Measurements from ENCODE around the gene OSBPL1A.

OSBPL1A gene

DNA sequence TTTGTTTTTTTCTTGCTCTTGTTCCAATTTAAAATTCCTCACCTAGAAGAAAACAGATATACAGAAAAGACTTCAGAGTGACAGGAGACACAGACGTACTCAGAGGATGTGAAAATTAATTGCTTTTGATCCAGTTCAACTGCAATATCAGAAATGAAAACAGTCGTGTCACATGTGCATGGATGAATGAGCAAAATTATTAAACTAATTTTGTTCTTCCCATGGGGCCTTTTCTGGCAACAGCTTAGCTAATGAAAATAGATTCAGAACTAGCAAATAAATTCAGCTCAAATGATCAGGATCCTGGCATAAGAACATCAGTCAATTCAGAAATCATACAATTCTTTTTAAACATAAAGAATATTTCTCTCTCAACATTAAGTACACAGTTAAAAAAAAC lies 158.3 kb downstream of the OSBPL1A start:
- no peak for DNase-seq
- H3K27me3 ChIP-seq, result no peaks in the 10 kb centered on the region
- H3K4me3 ChIP-seq (ENCODE audit: low read depth, low read length), result no peak overlapping the region
- H3K9me3 ChIP-seq, result no peaks in the 10 kb centered on the region
- no peaks in the 10 kb centered on the region for H3K36me3 ChIP-seq
- TF ChIP-seq, protein P1, sequence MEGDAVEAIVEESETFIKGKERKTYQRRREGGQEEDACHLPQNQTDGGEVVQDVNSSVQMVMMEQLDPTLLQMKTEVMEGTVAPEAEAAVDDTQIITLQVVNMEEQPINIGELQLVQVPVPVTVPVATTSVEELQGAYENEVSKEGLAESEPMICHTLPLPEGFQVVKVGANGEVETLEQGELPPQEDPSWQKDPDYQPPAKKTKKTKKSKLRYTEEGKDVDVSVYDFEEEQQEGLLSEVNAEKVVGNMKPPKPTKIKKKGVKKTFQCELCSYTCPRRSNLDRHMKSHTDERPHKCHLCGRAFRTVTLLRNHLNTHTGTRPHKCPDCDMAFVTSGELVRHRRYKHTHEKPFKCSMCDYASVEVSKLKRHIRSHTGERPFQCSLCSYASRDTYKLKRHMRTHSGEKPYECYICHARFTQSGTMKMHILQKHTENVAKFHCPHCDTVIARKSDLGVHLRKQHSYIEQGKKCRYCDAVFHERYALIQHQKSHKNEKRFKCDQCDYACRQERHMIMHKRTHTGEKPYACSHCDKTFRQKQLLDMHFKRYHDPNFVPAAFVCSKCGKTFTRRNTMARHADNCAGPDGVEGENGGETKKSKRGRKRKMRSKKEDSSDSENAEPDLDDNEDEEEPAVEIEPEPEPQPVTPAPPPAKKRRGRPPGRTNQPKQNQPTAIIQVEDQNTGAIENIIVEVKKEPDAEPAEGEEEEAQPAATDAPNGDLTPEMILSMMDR (IDR thresholded peaks at IDR 0.05; ENCODE audit: low read depth, low read length), result no peak
- no peaks in the 10 kb centered on the region for H3K4me1 ChIP-seq

DNA sequence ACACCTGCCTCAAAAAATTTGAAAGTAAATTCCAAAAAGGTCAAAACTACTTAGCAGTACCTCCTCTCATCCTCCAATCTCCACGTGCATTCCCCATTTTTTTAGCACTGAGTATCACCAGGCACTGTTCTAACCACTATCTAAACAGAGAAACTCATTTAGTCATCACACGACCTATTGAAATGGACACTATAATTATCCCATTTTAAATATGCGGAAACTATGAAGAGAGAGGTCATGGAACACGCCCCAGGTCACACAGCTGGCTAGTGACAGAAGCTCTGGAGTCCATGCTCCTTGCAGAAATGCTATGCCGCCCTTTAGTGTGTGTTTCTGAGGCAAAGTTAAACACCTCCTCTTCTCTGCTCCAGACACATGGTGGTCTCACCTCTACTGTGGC lies 159.2 kb downstream of the OSBPL1A start:
- TF ChIP-seq, protein P1 (IDR thresholded peaks at IDR 0.05; ENCODE audit: low read depth, low read length), result no peak
- Histone ChIP-seq H3K4me3 (ENCODE audit: low read depth, low read length) (no peak overlapping the region), H3K36me3 (no peaks in the 10 kb centered on the region), H3K4me1 (no peaks in the 10 kb centered on the region), H3K27me3 (no peaks in the 10 kb centered on the region), H3K9me3 (no peaks in the 10 kb centered on the region)
- no peak for DNase-seq

DNA sequence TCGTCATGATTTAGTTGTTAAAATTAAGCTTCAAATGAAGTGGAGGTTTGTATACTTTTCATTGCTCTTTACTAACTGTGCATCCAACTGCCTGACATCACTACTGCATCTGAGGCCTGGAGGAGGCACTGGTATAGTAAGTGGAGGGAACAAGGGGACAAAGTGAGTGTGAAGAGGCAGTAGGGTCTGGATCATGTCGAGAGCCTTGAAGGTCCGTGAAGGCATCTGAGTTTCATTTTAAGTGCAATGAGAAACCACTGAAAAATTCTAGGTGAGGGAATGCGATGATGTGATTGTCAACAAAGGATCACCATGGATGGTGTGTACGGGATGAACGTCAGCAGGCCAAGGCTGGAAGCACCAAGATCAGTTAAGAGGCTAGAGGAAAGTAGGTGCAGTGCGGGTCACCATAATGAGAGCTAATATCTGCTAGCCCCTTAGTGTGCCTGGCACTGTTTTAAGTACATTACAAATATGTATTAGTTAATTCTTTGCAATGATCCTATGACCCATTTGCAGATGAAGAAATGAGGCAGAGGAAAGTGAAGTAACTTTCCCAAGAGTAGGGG lies 162.7 kb downstream of the OSBPL1A start:
- H3K36me3 ChIP-seq, result no peaks in the 10 kb centered on the region
- H3K4me3 ChIP-seq (ENCODE audit: low read depth, low read length), result no peak overlapping the region
- DNase-seq, result no peak
- no peaks in the 10 kb centered on the region for H3K27me3 ChIP-seq
- TF ChIP-seq, protein P1 (IDR thresholded peaks at IDR 0.05; ENCODE audit: low read depth, low read length), result no peak
- no peaks in the 10 kb centered on the region for H3K4me1 ChIP-seq
- no peaks in the 10 kb centered on the region for H3K9me3 ChIP-seq

DNA sequence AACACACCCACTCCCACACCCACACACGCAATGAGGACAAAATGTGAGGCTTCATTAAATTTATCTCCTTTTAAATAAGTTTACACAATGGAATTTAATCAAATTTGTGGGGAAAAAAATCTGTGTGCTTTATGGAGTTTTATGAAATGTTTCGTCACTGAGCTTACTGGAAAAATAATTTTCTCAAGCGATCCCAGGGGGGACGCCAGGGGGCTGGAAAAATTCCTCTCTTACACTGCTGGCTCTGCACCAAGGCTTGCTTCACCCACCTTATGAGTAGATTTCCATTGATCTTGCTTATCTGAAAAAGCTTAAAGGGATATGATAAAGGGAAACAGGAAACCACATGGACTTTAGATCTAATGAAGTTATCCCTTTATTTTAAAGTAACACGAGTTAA lies 163.3 kb downstream of the OSBPL1A start:
- TF ChIP-seq, protein P1 (IDR thresholded peaks at IDR 0.05; ENCODE audit: low read depth, low read length), result no peak
- H3K27me3 ChIP-seq, result no peaks in the 10 kb centered on the region
- no peak overlapping the region for H3K4me3 ChIP-seq (ENCODE audit: low read depth, low read length)
- H3K36me3 ChIP-seq, result no peaks in the 10 kb centered on the region
- no peak for DNase-seq
- no peaks in the 10 kb centered on the region for H3K4me1 ChIP-seq
- H3K9me3 ChIP-seq, result no peaks in the 10 kb centered on the region

DNA sequence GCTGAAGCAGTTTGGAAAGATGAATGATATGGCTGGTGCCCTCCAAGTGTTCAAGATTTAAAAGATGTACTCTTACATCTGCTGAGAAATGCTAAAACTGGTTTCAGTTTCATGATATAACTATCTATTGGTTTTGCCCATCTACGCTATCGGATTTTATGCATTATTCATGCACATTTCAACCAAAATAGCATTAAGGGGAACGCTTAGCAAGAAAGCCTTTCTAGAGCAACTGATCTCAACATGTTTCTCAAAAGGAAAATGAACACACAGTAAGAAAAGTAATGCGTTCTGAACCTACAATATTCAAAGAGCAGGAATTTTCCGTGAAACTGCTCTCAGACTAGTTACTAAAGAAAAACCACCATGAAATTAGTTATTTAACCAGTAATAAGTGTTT lies 164.8 kb downstream of the OSBPL1A start:
- Histone ChIP-seq H3K9me3 (no peaks in the 10 kb centered on the region), H3K36me3 (no peaks in the 10 kb centered on the region), H3K27me3 (no peaks in the 10 kb centered on the region), H3K4me1 (no peaks in the 10 kb centered on the region), H3K4me3 (ENCODE audit: low read depth, low read length) (no peak overlapping the region)
- TF ChIP-seq, protein P1 (IDR thresholded peaks at IDR 0.05; ENCODE audit: low read depth, low read length), result no peak
- DNase-seq, result no peak

DNA sequence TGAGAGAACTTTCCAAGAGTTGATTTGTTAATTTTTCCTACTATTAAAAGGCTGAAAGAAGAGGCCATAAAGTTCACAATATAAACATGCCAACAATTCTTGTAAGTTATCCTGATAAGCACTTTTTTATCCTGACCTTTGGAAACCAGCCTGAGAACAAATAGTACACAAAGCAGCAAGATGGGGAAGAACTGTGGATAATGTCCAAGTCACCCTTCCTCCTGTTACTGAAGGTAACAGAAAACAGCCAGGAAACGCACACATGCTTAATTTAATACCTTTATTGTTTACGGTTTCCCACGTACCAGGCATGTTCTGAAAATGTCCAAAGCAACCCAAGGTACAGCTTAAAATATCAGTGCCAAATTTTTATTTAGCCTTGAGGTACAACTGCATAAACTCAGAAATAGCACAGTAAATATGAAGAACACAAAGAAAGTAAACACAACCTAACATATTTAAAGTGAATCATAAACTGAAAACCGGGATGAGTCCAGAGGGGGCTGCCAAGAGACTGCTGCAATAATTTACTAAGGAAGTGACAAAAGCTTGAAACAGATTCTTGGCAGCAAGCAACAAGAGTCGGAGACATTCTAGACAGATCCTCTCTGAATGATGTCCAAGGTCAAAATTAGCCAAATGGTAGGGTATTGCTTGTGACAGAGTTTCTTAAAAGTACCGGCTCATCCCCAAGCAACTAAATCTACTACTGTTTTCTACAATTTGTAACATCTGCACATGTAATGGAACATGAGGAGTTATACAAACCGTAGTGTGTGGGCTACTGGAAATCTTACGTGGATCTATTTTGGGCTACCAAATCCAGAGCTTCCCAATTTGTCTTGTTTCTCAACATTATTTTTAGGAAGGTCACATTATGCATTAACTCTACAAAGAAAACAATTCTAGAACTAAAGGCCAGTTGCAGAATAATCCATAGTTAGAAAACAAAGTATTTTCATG lies 165.6 kb downstream of the OSBPL1A start:
- H3K9me3 ChIP-seq, result no peaks in the 10 kb centered on the region
- no peak overlapping the region for H3K4me3 ChIP-seq (ENCODE audit: low read depth, low read length)
- H3K36me3 ChIP-seq, result no peaks in the 10 kb centered on the region
- TF ChIP-seq, protein P1 (IDR thresholded peaks at IDR 0.05; ENCODE audit: low read depth, low read length), result no peak
- DNase-seq, result no peak
- H3K27me3 ChIP-seq, result no peaks in the 10 kb centered on the region
- no peaks in the 10 kb centered on the region for H3K4me1 ChIP-seq
